NCI-H2196 (cell line): ENCODE results near the gene FOXP2.
"Not testable (repeated sequence)": the region's sequence is repeated elsewhere in the genome, so short reads cannot be mapped to it uniquely, and the experiment has no call there.

ENCODE experiments used
- DNase-seq: peaks from one replicate; lab custom pipeline; 2025; ENCODE audit not compliant: unreplicated experiment; lab: John Stamatoyannopoulos, UW

FOXP2 gene

DNA sequence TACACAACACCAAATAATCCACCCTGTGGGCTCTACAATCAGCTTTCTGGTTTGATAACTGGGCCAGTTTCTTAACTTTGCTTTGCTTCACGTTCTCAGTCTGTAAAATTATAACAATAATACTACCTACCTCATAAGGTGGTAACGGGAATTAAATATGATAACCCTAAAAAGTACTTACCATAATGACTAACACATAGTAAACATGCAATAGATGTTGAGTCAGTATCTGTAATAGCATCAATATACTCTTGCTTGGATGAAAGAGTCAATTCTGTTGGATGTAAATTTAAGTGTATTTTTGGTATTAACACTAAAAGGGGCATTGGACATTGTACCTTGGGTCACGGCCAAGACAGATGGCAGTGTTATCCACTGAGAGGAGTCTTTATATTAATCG lies 160.5 kb downstream of the FOXP2 start:
- no peak for DNase-seq

DNA sequence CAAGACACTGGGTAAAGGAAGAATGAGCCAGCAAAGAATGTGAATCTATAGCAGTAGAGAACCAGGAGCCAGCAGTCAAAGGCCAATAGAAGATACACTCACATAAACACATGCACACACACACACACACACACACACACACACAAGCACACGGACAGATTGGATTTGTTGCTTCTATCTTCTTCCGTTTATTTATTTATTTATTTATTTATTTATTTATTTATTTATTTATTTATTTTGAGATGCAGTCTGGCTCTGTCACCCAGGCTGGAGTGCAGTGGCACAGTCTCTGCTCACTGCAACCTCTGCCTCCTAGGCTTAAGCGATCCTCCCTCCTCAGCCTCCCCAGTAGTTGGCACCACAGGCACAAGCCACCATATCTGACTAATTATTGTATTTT lies 166.3 kb downstream of the FOXP2 start:
- DNase-seq, result not testable (repeated sequence)

DNA sequence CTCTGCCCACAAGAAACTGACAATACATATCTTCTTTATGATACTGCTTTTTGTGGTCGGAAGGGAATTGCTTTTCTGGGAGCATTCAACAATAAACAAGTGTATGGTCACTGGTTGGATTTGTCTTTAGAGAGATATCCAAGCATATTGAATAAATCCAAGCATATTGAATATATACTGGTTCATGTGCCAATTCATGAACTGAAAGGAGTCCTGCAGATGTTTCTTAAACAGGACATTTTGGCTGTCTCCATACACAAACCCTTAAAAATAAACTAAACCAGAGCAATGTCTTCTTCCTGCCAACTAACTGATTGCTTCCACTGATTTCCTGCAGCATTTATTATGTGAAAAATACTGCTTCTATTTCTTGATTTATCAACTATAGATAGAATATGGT lies 173.9 kb downstream of the FOXP2 start:
- DNase-seq, result no peak

DNA sequence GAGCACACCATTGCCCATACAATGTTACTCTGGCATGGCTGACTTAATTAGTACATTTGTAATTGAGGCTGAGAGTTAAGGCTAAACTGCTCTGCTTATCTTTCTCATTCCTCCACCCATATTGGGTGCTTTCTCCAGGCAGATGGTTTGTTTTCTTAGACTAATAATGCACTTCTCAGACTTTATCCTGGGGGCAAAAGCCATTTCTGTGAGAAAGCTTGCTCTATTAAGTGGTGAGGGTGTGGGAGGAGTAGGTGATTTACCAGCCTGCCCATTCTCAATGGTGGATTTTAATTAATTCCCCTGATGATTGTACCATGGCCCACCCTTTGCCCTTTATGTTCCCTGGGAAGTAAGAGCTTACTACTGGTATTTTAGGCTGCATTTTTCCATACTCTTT lies 174.8 kb downstream of the FOXP2 start:
- no peak for DNase-seq

DNA sequence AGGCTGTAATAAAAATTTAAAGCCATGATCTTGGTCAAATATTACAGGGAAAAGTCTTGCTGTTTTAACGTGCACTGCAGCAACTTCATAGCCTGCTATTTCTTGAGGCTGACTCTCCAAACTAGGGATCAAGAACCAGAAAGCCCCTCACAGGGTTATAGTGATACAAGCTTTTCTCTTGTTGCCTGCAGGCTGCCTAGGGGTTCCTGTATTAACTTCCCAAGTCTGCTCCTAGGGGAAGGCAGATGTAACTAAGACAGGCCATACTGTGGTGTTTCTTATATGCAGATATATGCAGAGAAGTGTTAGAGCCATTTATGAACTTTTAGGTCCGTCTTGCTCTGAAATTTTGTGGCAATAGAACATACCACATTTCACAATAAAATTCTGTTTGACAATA lies 175.7 kb downstream of the FOXP2 start:
- DNase-seq, result no peak

DNA sequence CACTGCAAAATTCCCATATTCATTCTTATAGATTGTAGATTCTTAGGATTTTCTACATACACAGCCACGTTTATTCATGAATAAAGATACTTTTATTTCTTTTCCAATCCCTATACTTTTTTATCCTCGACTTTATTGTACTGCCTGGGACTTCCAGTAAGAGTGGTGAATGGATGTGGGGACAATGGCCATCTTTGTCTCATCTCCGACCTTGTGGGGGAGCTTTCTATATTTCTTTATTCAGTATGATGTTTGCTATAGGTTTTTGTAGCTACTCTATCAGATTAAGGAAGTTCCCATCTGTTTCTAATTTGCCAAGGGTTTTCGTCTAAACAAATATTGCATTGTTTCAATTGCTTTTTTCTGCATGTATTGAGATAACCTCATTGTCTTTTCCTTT lies 184.3 kb downstream of the FOXP2 start:
- DNase-seq, result no peak

DNA sequence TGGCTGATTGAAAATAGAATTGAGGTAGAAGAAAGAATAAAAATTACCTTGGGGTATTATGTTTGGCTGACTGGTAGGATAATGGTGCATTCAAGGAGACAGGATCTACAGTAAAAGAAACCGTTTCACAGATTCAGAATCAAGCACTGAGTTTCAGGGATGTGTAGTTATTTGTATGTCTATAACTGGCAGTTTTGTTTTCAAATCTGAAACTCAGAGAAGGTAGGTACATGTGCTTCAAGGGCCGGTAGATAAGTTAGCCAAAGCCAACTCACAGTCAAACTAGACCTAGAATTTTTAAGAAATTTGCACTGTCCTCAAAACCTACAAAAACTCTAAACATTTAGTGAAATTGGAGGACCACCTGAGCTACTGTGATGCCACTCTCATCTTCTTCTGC lies 191.5 kb downstream of the FOXP2 start:
- no peak for DNase-seq

DNA sequence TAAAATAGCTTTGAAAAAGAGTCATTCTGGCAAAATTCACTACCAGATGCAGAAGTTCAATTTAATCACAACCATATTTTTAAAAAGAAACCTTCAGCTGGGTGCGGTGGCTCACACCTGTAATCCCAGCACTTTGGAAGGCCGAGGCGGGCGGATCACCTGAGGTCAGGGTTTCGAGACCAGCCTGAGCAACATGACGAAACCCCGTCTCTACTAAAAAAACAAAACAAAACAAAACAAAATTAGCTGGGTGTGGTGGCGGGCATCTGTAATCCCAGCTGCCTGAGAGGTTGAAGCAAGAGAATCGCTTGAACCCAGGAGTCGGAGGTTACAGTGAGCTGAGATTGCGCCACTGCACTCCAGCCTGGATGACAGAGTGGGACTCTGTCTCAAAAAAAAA lies 194.2 kb downstream of the FOXP2 start:
- DNase-seq, result not testable (repeated sequence)

DNA sequence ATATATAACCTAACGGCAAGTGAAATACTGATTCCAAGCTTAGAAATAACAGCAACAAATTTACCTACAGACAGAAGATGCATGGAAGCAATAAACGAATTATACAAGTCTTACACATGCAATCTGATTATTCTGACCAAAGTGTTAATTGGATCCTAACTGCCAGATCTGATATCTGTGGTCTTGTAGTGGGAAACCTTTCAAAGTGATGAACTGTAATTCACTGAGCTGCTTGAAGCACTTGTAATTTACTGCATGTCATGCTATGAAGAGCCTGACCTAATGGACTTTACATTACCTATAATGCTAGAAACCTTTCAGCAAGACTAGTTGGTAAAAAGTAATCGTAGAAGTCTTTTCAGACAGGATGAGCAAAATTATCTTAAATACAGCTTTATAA lies 205.6 kb downstream of the FOXP2 start:
- DNase-seq, result no peak

DNA sequence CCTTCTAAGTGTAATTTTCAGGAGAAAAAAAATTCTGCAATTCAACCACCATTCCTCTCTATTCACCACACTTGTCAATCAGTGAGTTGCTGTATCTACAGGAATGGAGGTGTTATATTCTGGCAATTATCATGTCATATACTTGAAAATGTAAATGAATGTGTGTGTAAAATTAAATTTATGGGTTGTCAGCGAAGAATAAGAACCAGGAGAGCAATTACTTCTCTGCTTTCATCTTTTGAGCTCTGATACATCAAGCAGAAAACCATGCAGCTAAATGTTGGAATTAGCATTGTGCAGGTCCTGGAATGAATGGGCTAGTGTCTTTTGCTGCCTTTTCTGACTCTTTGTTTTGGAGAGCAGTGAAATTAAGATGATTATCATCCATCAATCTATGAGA lies 207.6 kb downstream of the FOXP2 start:
- DNase-seq, result no peak

DNA sequence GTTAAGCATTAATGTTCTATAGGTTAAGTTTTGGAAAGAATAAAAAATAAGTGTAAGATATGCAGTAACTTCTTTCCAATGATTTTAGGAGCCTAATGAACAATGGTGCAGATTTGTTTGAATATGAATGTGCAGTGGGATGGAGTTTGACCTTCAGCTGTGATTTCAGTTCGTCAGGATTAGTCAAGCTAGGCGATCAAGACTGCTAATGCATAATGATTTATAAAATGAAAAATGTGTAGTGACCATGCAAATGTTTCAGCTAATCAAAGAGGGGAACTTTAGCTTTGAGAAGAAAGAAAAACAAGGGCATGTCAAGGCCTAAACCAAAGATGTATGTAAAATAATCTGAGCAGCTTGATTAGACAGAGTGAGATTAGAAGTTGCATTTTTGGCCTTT lies 208.5 kb downstream of the FOXP2 start:
- no peak for DNase-seq

DNA sequence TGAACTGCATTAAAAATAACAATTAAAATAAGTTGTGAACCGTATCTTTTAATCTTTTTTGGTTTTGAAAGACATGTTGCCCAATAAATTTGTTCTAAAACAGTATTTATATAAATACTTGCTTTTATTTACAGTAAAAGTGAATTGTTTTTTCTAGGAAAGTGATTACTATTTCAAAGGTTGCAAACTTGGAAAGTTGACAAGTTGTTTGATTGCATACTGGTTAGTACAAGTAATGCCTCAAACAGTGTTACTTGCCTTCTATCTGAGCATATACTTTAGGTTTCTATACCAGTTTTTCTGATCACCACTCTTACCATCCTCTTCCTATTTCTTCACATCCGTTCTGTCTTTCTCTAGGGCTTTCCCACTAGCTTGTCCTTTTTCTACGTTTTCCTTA lies 212.6 kb downstream of the FOXP2 start:
- no peak for DNase-seq

DNA sequence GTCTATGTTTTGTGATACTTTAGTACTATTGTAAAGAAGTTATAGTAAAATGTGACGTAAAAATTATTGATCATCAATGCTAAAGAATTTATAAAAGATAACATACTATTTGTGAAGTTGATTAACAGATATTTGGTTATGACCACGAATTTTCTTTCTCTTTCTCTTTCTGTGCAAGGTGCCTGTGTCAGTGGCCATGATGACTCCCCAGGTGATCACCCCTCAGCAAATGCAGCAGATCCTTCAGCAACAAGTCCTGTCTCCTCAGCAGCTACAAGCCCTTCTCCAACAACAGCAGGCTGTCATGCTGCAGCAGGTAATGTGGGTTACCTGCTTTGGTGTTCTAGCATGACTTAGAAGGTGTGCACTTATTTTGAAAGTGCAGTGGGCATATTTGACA lies 213.7 kb downstream of the FOXP2 start:
- DNase-seq, result no peak

DNA sequence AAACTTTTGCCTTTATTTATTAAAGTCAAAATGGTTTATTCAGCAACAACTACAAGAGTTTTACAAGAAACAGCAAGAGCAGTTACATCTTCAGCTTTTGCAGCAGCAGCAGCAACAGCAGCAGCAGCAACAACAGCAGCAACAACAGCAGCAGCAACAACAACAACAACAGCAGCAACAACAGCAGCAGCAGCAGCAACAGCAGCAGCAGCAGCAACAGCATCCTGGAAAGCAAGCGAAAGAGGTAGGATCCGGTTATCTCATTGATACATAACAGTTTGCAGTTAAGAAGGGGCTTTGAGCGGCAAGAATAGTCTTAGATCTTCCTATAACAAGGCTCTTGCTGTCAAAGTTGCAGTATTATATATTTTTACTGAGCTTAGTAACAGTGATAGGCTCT lies 215.1 kb downstream of the FOXP2 start:
- DNase-seq, result no peak

DNA sequence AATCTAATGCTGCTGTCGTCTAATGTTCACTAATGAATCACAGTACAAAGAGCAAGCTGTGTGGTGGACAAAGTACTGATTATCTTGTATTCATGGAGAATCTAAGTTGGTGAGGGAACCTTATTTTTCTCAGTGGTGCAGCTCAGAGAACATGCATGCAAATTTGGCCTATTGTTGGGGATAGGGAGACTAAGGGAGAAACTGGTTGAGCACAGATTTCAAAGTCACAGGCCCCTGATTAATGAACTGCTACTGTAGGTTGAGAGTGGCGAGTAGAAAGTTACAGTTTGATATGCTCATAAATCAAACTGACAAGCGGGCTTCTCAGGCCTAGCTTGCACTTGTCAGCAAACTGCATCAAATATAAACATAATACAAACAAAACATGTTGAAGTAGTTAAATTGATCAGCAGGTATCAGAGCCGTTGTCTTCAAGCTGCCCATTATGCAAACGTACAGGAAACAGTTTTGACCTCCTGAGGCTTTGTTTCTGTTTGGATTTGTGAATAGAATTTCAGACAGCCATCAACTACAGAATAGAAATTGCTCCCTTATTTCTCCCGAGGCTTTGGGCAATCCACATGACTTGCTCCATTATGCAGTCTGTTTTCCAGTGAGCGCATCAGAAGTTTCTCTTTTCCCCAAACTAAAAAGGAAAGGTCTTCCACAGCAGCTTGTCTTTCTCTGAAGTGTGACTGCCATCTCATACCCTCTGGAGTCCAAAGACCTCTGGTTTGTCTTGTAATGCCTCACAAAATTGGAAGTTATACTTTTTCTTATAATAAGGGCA lies 215.8 kb downstream of the FOXP2 start:
- DNase-seq, result no peak

DNA sequence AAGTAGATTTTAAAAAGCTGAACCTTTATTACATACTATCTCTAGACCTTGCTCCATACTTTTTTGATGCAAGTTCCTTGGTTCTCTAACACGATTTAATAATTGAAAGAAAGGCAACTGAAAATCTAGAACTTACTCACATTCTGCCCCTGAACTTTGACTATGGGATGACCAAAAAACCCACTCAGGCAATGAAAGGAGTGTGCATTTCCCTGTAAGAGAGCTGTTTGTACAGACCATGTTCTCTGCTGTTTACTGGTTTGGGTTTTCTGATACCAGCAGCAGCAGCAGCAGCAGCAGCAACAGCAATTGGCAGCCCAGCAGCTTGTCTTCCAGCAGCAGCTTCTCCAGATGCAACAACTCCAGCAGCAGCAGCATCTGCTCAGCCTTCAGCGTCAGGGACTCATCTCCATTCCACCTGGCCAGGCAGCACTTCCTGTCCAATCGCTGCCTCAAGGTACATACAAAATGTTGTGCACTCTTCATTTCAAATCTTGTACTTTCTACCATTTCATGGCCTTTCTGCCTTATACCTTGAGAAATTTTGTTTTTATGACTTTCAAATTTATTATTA lies 216.7 kb downstream of the FOXP2 start:
- no peak for DNase-seq

DNA sequence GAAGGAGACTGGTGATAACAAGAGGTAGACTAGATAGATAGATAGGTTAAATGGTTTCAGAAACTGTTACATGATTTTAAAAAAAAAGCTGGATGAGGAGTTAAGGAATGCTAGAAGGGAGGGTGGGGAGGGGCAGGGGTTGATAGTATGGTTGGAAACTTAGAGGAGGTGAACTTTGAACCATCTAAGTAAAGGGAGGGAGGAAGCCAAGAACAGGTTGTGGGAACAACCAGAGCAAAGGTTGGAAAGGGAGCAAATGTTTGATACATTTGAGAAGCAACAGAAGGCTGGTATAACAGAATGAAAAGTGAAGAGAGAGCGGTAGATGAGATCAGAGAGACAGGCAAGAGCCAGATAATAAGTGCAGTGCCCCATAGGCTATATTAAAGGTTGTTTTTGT lies 224.8 kb downstream of the FOXP2 start:
- DNase-seq, result no peak

DNA sequence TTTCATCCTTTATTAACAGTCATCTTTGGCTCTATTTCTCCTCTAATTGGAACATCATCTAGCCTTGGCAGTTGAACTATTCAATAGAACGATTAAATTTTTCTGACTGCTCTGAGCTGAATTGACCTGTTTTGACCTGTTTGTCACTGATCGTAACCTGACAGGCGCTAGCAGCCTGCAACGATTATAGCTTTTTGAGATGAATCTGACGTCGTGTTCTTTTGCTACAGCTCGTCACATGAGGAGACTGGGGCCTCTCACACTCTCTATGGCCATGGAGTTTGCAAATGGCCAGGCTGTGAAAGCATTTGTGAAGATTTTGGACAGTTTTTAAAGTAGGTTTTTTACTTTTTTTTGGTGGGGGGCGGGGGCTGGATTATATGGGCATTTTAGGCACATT lies 229.8 kb downstream of the FOXP2 start:
- DNase-seq, result no peak

DNA sequence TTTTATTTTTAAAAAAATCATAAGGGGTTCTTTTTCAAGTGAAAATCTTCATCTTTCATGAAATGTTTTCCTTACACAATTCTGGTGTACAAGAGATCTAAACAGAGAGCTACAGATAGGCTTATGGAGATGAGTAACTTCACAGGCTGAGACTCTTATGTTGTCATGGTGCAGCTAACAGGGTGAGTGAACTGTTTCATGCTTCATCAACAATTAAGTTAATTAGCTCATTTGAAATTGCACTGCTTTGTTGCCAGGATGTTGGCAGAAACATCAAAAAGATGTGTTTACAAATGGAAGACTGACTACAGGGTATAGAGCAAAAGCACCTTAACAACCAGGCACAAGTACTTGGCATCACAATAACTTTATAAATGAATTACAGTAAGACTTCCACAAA lies 230.8 kb downstream of the FOXP2 start:
- DNase-seq, result no peak

DNA sequence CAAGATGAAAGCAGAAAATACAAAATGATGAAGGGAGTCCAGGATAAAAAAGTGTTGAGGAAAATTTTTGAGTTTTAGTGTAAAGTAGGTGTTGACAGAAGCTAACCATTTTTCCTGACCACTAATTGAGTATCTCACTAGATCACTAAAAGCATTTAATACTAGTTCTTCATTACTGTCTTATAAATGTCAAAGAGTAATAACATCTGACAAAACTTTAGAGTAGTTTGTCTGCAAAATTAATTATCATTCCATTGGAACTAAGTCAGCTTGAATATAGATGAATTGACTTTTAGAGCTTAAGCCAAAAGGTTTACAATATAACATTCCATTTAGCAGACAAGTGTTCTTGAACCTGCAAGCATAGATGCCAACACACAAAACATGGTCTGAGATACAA lies 232.9 kb downstream of the FOXP2 start:
- no peak for DNase-seq

DNA sequence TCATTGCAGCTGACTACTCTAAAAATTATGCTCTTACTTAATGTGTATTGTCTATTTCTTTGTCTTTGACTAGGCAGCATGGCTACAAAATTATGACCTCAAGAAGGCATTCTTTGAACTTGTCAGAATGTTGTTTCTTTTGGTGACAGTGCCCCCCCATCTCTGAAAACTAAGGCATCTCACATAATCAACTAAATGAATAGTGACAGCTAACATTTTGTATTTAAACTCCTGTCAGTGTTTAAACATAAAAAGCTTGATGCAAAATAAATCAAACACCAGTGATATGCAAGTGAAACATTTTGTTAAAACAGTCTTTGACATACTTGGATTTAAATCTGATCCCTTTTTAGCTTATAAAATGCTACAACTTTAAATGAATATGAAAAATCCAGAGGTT lies 233.5 kb downstream of the FOXP2 start:
- DNase-seq, result no peak

DNA sequence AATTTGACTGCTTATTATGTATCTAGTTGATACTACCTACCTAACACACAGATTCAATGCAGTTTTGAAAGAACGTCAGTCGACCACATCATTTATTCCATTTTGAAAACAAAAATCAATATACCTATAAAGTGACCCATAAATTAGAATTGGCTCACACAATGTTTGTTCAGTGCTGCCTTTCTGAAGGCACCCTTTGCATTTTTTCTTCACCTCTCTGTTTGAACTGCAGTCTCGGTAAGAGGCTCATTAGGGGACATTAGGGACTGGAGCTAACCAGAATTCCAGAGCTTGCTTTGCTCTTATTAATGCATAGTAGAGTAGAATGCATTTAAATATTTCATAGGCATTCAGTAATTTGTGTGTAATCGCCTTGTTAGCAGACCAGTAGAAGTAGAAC lies 234.1 kb downstream of the FOXP2 start:
- no peak for DNase-seq

DNA sequence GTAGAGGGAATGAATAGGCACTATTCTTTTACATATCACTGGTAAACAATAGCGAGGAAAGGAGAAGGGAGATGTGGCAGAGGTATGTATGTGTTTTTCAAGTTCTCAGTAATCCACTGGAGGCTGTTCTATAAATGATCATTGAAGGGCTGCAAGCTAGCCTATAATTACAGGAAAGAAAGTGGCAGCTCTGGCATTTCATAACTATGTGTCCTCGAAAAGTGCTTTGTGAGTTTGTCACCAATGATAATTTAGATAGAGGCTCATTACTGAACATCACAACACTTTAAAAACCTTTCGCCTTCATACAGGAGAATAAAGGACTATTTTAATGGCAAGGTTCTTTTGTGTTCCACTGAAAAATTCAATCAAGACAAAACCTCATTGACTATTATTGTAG lies 235.1 kb downstream of the FOXP2 start:
- DNase-seq, result no peak
